HCT116 (cell line): ENCODE measurements around the gene DUSP2. TPM values are rescaled to one million over a fixed set of nuclear protein-coding genes. Genes with fewer than 3 reads are reported as not detected.

Experiments used
- ATAC-seq: fragments of 200-7000 bp; cut with Tn5 transposase; 2 replicates; pipeline ENCODE4 v1.9.1; 2020; ENCODE audit warnings: mild to moderate bottlenecking, moderate library complexity
- BruUV-seq: library from RNA; stranded (reverse); fragments of 400-500 nt; replicated peaks from 2 replicates; lab custom pipeline; 2021; lab: Mats Ljungman, UMichigan
- CTCF ChIA-PET: fragments of 300-600 bp; sonication (Branson Sonifier 250); formaldehyde crosslinking; loops from one replicate; lab custom pipeline; 2021; ENCODE audit warnings: antibody characterized with exemption; lab: Charles Lee
- POLR2A ChIA-PET: fragments of 300-600, 350-600 bp; sonication (Branson Sonifier 250); formaldehyde crosslinking; loops from one replicate; lab custom pipeline; 2021; ENCODE audit warnings: antibody characterized with exemption; lab: Charles Lee
- RAD21 ChIA-PET, 2 experiments: fragments of 300-600 bp; sonication (Branson Sonifier 250); formaldehyde crosslinking; loops; one replicate each; lab custom pipeline; 2023; ENCODE audit warnings: low total read pairs in 2 of 2; ENCODE audit not compliant: uncharacterized antibody in 2 of 2, unreplicated experiment in 2 of 2, low non-redundant PET in 1 of 2; lab: Charles Lee
- DNase-seq: peaks from one replicate; pipeline ENCODE4 v3.0.0-alpha.2; 2010; ENCODE audit warnings: low read depth, low spot score
- H2AFZ ChIP-seq: fragments of 200-600 bp; shearing (Covaris generic), sonication (generic); 2 replicates; pipeline ENCODE4 v1.6.1; 2017; ENCODE audit warnings: low read depth, mixed run types, mixed read lengths, antibody characterized with exemption, low read length; ENCODE audit not compliant: poor library complexity, severe bottlenecking
- H3K27ac ChIP-seq: 2 replicates; pipeline ENCODE4 v1.5.1; 2012; ENCODE audit warnings: low read depth, low read length
- H3K27me3 ChIP-seq: fragments of 200-600 bp; sonication (generic); 2 replicates; pipeline ENCODE4 v1.6.1; 2016; ENCODE audit warnings: mixed run types, low read length, mixed read lengths; ENCODE audit not compliant: insufficient read depth
- H3K36me3 ChIP-seq, 2 experiments: fragments of 200-500 bp in 1 of 2; fragments of 200-600 bp in 1 of 2; sonication (Bioruptor generic) in 1 of 2; sonication (generic) in 1 of 2; 2 replicates each; pipeline versions ENCODE4 v1.5.1 to v1.6.1; 2014 to 2016; ENCODE audit warnings: low read length in 2 of 2, inconsistent platforms in 1 of 2, mixed read lengths in 1 of 2, mixed run types in 1 of 2; ENCODE audit not compliant: insufficient read depth in 2 of 2, control insufficient read depth in 1 of 2
- H3K4me1 ChIP-seq, 2 experiments: fragments of 200-600 bp in 1 of 2; sonication (generic) in 1 of 2; 2 replicates each; pipeline versions ENCODE4 v1.5.1 to v1.6.1; 2012 to 2017; ENCODE audit warnings: low read length in 2 of 2, inconsistent platforms in 1 of 2, mild to moderate bottlenecking in 1 of 2, mixed read lengths in 1 of 2, mixed run types in 1 of 2, moderate library complexity in 1 of 2; ENCODE audit not compliant: insufficient read depth in 2 of 2, control insufficient read depth in 1 of 2
- H3K4me2 ChIP-seq: fragments of 200-600 bp; sonication (generic); 2 replicates; pipeline ENCODE4 v1.6.1; 2017; ENCODE audit warnings: mixed run types, low read length, mixed read lengths
- H3K4me3 ChIP-seq, 2 experiments: fragments of 200-600 bp in 1 of 2; sonication (generic) in 1 of 2; replicated peaks in 1 of 2; 2 replicates each; pipeline ENCODE4 v1.5.1; 2011 to 2016; ENCODE audit warnings: low read length in 2 of 2, control low read depth in 1 of 2, low read depth in 1 of 2, mild to moderate bottlenecking in 1 of 2, mixed read lengths in 1 of 2, mixed run types in 1 of 2
- H3K79me2 ChIP-seq: fragments of 200-600 bp; sonication (generic); 2 replicates; pipeline ENCODE4 v1.6.1; 2017; ENCODE audit warnings: mild to moderate bottlenecking, mixed run types, low read length, moderate library complexity, mixed read lengths; ENCODE audit not compliant: insufficient read depth
- H3K9ac ChIP-seq: fragments of 200-600 bp; sonication (generic); 2 replicates; pipeline ENCODE4 v1.6.1; 2016; ENCODE audit warnings: low read length, mixed read lengths
- H3K9me2 ChIP-seq: fragments of 200-600 bp; sonication (generic), shearing (Covaris generic); 2 replicates; pipeline ENCODE4 v1.6.1; 2017; ENCODE audit warnings: mixed run types, mild to moderate bottlenecking, moderate library complexity; ENCODE audit not compliant: insufficient read depth
- H3K9me3 ChIP-seq, 2 experiments: fragments of 200-500 bp in 1 of 2; fragments of 200-600 bp in 1 of 2; sonication (Bioruptor generic) in 1 of 2; sonication (generic) in 1 of 2; 2 replicates each; pipeline ENCODE4 v1.6.1; 2014 to 2017; ENCODE audit warnings: low read length in 2 of 2, mixed read lengths in 2 of 2, inconsistent platforms in 1 of 2, low read depth in 1 of 2, mild to moderate bottlenecking in 1 of 2, mixed run types in 1 of 2, moderate library complexity in 1 of 2; ENCODE audit not compliant: control insufficient read depth in 1 of 2, insufficient read depth in 1 of 2
- H4K20me1 ChIP-seq: fragments of 200-600 bp; sonication (generic), shearing (Covaris generic); 2 replicates; pipeline ENCODE4 v1.6.1; 2017; ENCODE audit warnings: mixed run types, mild to moderate bottlenecking, moderate library complexity; ENCODE audit not compliant: insufficient read depth
- CBX3 ChIP-seq: IDR thresholded peaks from 2 replicates; pipeline ENCODE4 v1.6.1; 2012; ENCODE audit warnings: low read depth
- CEBPB ChIP-seq: IDR thresholded peaks from 2 replicates; pipeline ENCODE4 v1.6.1; 2012; ENCODE audit warnings: low read depth
- EGR1 ChIP-seq: IDR thresholded peaks from 2 replicates; pipeline ENCODE4 v1.6.1; 2012; ENCODE audit warnings: low read depth
- EZH2 ChIP-seq: fragments of 200-600 bp; sonication (generic); IDR thresholded peaks from 2 replicates; pipeline ENCODE4 v1.6.1; 2017; ENCODE audit warnings: antibody characterized with exemption, mixed run types
- EZH2phosphoT487 ChIP-seq: fragments of 200-600 bp; IDR thresholded peaks from 2 replicates; pipeline ENCODE4 v1.6.1; 2018; ENCODE audit warnings: antibody characterized with exemption, borderline replicate concordance
- FOSL1 ChIP-seq: IDR thresholded peaks from 2 replicates; pipeline ENCODE4 v1.6.1; 2012; ENCODE audit warnings: low read depth
- JUND ChIP-seq: IDR thresholded peaks from 2 replicates; pipeline ENCODE4 v1.6.1; 2012
- POLR2AphosphoS5 ChIP-seq: IDR thresholded peaks from 2 replicates; pipeline ENCODE4 v1.6.1; 2011; ENCODE audit warnings: mild to moderate bottlenecking, low read depth, low read length, moderate library complexity
- SIN3A ChIP-seq: IDR thresholded peaks from 2 replicates; pipeline ENCODE4 v1.6.1; 2012; ENCODE audit warnings: low read depth
- SP1 ChIP-seq: IDR thresholded peaks from 2 replicates; pipeline ENCODE4 v1.6.1; 2012; ENCODE audit warnings: low read depth
- SRF ChIP-seq: IDR thresholded peaks from 2 replicates; pipeline ENCODE4 v1.6.1; 2012; ENCODE audit warnings: low read depth
- TCF7L2 ChIP-seq: IDR thresholded peaks from 2 replicates; pipeline ENCODE4 v1.7.0; 2011; ENCODE audit warnings: borderline replicate concordance, inconsistent platforms; ENCODE audit not compliant: insufficient read depth, insufficient read length; ENCODE audit errors: extremely low read depth
- YY1 ChIP-seq: IDR thresholded peaks from 2 replicates; pipeline ENCODE4 v1.6.1; 2011; ENCODE audit warnings: low read length, low read depth, moderate library complexity, mild to moderate bottlenecking; ENCODE audit not compliant: insufficient replicate concordance; ENCODE audit errors: extremely low read depth
- ZBTB33 ChIP-seq: IDR thresholded peaks from 2 replicates; pipeline ENCODE4 v1.6.1; 2011; ENCODE audit warnings: mild to moderate bottlenecking, low read length, moderate library complexity; ENCODE audit not compliant: insufficient replicate concordance; ENCODE audit errors: extremely low read depth
- ZFX ChIP-seq: fragments of 450-650 bp; IDR thresholded peaks from 2 replicates; pipeline ENCODE4 v1.6.1; 2017
- ZNF274 ChIP-seq: fragments of 200-500 bp; sonication (Bioruptor generic); IDR thresholded peaks from 2 replicates; pipeline ENCODE4 v1.6.1; 2014; ENCODE audit warnings: mild to moderate bottlenecking, low read depth, low read length, inconsistent platforms
- intact Hi-C: fragments of 100-400 bp; cut with micrococcal nuclease; formaldehyde crosslinking; loops from 2 replicates; pipeline ENCODE4 v1.10.0; 2022
- total RNA-seq: library from RNA; stranded (reverse); gene quantifications from one replicate; pipeline ENCODE4 v1.2.1, GENCODE V29; 2021; ENCODE audit not compliant: unreplicated experiment
- TF ChIP-seq, protein P1 (sequence below): IDR thresholded peaks from 2 replicates; pipeline ENCODE4 v1.6.1; 2012; ENCODE audit warnings: low read depth
- TF ChIP-seq, protein P2 (sequence below), 3 experiments: fragments of 200-600 bp in 1 of 3; sonication (generic) in 1 of 3; IDR thresholded peaks in 2 of 3; conservative IDR thresholded peaks in 1 of 3; 2 replicates each; pipeline ENCODE4 v1.5.1; 2012 to 2017; ENCODE audit warnings: low read depth in 2 of 3, low read length in 2 of 3, antibody characterized with exemption in 1 of 3, borderline replicate concordance in 1 of 3, control low read depth in 1 of 3, mild to moderate bottlenecking in 1 of 3, mixed read lengths in 1 of 3, mixed run types in 1 of 3, moderate library complexity in 1 of 3; ENCODE audit not compliant: insufficient read depth in 1 of 3

The DUSP2 gene
- total RNA-seq, 1 experiment from 2014 or later, result 24.5 TPM

DNA sequence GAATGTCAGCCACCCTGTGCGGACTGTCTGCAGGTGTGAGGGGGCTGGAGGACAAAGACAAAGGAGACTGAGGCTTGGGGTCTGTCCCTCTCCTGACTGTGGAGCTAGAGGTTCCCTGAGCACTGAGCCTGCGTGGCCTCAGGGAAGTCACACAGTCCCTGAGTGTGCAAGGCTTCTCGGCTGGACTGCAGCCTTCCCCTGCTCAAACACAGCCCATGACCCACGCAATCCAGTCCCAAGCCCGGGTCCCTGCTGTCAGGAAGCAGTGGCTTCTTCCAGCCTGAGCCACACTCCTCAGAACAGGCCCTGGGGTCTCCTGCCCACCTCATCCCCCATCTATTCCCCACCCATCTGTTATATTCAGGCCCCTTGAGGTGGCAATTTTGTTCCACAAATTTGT is 9.6 kb downstream of the DUSP2 start:
- no peaks in the 10 kb centered on the region for H3K27me3 ChIP-seq
- no TSS peak for BruUV-seq
- H3K36me3 ChIP-seq, result no peaks in the 10 kb centered on the region
- no peak overlapping the region for H3K27ac ChIP-seq
- ChIA-PET POLR2A (no interaction called here), RAD21 (no interaction called here), CTCF (no interaction called here)
- H2AFZ ChIP-seq, result no peak overlapping the region
- H3K4me1 ChIP-seq, result peaks cover 4 to 15% of the 10 kb centered on the region in 2 experiments; a peak in 3 of 4 replicates
- no peaks in the 10 kb centered on the region for H4K20me1 ChIP-seq
- no peak for DNase-seq
- H3K4me2 ChIP-seq, result no peak overlapping the region
- no peaks in the 10 kb centered on the region for H3K9me2 ChIP-seq
- H3K9me3 ChIP-seq, result no peaks in the 10 kb centered on the region
- TF ChIP-seq SP1 (no peak), ZFX (no peak), JUND (no peak), FOSL1 (no peak), EGR1 (no peak), EZH2phosphoT487 (no peak), SIN3A (no peak), ZNF274 (no peak), TCF7L2 (no peak), CBX3 (no peak), CEBPB (no peak), ZBTB33 (no peak), YY1 (no peak), EZH2 (no peak), POLR2AphosphoS5 (no peak), SRF (no peak)
- TF ChIP-seq, protein P1, sequence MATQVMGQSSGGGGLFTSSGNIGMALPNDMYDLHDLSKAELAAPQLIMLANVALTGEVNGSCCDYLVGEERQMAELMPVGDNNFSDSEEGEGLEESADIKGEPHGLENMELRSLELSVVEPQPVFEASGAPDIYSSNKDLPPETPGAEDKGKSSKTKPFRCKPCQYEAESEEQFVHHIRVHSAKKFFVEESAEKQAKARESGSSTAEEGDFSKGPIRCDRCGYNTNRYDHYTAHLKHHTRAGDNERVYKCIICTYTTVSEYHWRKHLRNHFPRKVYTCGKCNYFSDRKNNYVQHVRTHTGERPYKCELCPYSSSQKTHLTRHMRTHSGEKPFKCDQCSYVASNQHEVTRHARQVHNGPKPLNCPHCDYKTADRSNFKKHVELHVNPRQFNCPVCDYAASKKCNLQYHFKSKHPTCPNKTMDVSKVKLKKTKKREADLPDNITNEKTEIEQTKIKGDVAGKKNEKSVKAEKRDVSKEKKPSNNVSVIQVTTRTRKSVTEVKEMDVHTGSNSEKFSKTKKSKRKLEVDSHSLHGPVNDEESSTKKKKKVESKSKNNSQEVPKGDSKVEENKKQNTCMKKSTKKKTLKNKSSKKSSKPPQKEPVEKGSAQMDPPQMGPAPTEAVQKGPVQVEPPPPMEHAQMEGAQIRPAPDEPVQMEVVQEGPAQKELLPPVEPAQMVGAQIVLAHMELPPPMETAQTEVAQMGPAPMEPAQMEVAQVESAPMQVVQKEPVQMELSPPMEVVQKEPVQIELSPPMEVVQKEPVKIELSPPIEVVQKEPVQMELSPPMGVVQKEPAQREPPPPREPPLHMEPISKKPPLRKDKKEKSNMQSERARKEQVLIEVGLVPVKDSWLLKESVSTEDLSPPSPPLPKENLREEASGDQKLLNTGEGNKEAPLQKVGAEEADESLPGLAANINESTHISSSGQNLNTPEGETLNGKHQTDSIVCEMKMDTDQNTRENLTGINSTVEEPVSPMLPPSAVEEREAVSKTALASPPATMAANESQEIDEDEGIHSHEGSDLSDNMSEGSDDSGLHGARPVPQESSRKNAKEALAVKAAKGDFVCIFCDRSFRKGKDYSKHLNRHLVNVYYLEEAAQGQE, result no peak
- TF ChIP-seq, protein P2, sequence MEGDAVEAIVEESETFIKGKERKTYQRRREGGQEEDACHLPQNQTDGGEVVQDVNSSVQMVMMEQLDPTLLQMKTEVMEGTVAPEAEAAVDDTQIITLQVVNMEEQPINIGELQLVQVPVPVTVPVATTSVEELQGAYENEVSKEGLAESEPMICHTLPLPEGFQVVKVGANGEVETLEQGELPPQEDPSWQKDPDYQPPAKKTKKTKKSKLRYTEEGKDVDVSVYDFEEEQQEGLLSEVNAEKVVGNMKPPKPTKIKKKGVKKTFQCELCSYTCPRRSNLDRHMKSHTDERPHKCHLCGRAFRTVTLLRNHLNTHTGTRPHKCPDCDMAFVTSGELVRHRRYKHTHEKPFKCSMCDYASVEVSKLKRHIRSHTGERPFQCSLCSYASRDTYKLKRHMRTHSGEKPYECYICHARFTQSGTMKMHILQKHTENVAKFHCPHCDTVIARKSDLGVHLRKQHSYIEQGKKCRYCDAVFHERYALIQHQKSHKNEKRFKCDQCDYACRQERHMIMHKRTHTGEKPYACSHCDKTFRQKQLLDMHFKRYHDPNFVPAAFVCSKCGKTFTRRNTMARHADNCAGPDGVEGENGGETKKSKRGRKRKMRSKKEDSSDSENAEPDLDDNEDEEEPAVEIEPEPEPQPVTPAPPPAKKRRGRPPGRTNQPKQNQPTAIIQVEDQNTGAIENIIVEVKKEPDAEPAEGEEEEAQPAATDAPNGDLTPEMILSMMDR (IDR thresholded peaks at IDR 0.05 in 2 of 3, conservative IDR thresholded peaks at IDR 0.05 in 1 of 3; ENCODE audit: borderline replicate concordance in 1 of 3, insufficient read depth in 1 of 3, low read depth in 2 of 3, low read length in 2 of 3), result no peak
- no peak overlapping the region for H3K9ac ChIP-seq
- H3K4me3 ChIP-seq, result no peak overlapping the region
- ATAC-seq, result no peak
- intact Hi-C loops, result no loop called here
- no peaks in the 10 kb centered on the region for H3K79me2 ChIP-seq
